Heart left ventricle (tissue), 16 donors: ENCODE results near the gene STC2. TPM values are rescaled to one million over a fixed set of nuclear protein-coding genes. Genes with fewer than 3 reads are reported as not detected.

Source experiments
- ATAC-seq, 4 donors: fragments of 200-7000 bp; cut with Tn5 transposase; one replicate each; pipeline ENCODE4 v1.9.1; 2020 to 2022; ENCODE audit warnings: moderate library complexity in 4 of 4, mild to moderate bottlenecking in 3 of 4, moderate number of reproducible peaks in 1 of 4
- DNase-seq, 5 donors: peaks; one replicate each; pipeline ENCODE4 v3.0.0-alpha.2; 2020
- H3K27ac ChIP-seq, 12 donors: fragments of 200-600 bp; sonication (generic) in 4 of 12; one replicate each; pipeline versions ENCODE4 v1.5.0 to v1.8.0; 2016 to 2022; ENCODE audit warnings: mild to moderate bottlenecking in 2 of 12
- H3K27me3 ChIP-seq, 9 donors: fragments of 200-600 bp; sonication (generic) in 2 of 9; one replicate each; pipeline versions ENCODE4 v1.5.1 to v1.8.0; 2016 to 2022; ENCODE audit warnings: mild to moderate bottlenecking in 3 of 9
- H3K36me3 ChIP-seq, 9 donors: fragments of 200-600 bp; sonication (generic) in 2 of 9; one replicate each; pipeline versions ENCODE4 v1.5.0 to v1.8.0; 2018 to 2022; ENCODE audit warnings: mild to moderate bottlenecking in 2 of 9
- H3K4me1 ChIP-seq, 12 donors: fragments of 200-600 bp; sonication (generic) in 4 of 12; one replicate each; pipeline versions ENCODE4 v1.5.0 to v1.8.0; 2016 to 2022; ENCODE audit warnings: mild to moderate bottlenecking in 3 of 12
- H3K4me3 ChIP-seq, 12 donors: fragments of 200-600 bp; sonication (generic) in 4 of 12; one replicate each; pipeline versions ENCODE4 v1.5.0 to v1.8.0; 2017 to 2022; ENCODE audit warnings: mild to moderate bottlenecking in 9 of 12, moderate library complexity in 4 of 12
- H3K9me3 ChIP-seq, 12 donors: fragments of 200-600 bp; sonication (generic) in 4 of 12; one replicate each; pipeline versions ENCODE4 v1.5.0 to v1.8.0; 2016 to 2022; ENCODE audit warnings: mild to moderate bottlenecking in 1 of 12
- CTCF ChIP-seq, 12 donors: fragments of 200-600 bp; sonication (generic) in 4 of 12; IDR thresholded peaks; one replicate each; pipeline versions ENCODE4 v1.5.0 to v1.8.0; 2018 to 2022; ENCODE audit warnings: antibody characterized with exemption in 12 of 12, mild to moderate bottlenecking in 5 of 12
- POLR2A ChIP-seq, 2 donors: fragments of 450-650 bp; IDR thresholded peaks; one replicate each; pipeline ENCODE4 v1.6.1; 2017; ENCODE audit warnings: antibody characterized with exemption in 2 of 2, mild to moderate bottlenecking in 2 of 2, moderate library complexity in 2 of 2
- WGBS, 4 donors: extraction: QIAGEN DNeasy Blood & Tissue Kit in 2 of 4; methylation state at CpG; one replicate each; pipeline versions ENCODE4 v1.1.5 to v1.1.7; 2013 to 2018; 5-methylcytosine and 5-hydroxymethylcytosine counted together
- intact Hi-C, 10 donors: fragments of 100-400 bp; cut with DNase I; formaldehyde crosslinking; loops; one replicate each; pipeline versions ENCODE4 v1.11.1 to v1.14.2; 2022
- microRNA-seq, 4 donors: library from miRNA; unstranded; fragments of <30 nt; microRNA quantifications; one replicate each; pipeline versions ENCODE4 to v1.2.0, GENCODE V29; 2017 to 2020
- polyA plus RNA-seq, 2 donors: library from polyadenylated mRNA; stranded (reverse); fragments of 200-250 nt; gene quantifications; one replicate each; pipeline ENCODE4 v1.2.3, GENCODE V29; 2013
- total RNA-seq, 9 donors: library from RNA; depleted of rRNA in 2 of 9; stranded (reverse); fragments of >200 nt in 2 of 9; fragmentation: NEBNext Ultra II Directional in 3 of 9; extraction: Animal tissue kit (Norgen Biotek cat#: 25700) in 3 of 9; gene quantifications; one replicate each; pipeline versions ENCODE4 v1.1.0 to v1.2.4, GENCODE V29; 2016 to 2023
- donor health status: ischemic (EF 13 %, LVEDD 7.1; RV severe dilation, severe dysfunction).
- donor health status: healthy with polysubstance abuse.
- donor health status: DM: no; HTN: yes; CAD: no.
- donor health status: DM: no; HTN: no; CAD: no.
- donor health status: ischemic (EF 25% LVEDD 6.9; RV normal size, moderate dysfunction).
- donor health status: ischemic (EF 25% LVEDD 5.7; RV mildly dilated, moderate dysfunction).
- donor health status: healthy.
- donor health status: DM: yes; HTN: yes; CAD: no.
- donor health status: ischemic (EF 35%, LVEDD 5.7; RV mildly dilated, moderate dysfunction).
- donor health status: nonischemic (EF 11% LVEDD 7.7; RV severe dilation, severe dysfunction).
- donor health status: DM: yes; HTN: yes; CAD: no.
- donor health status: PGD.
- donor health status: ischemic (EF 29% LVEDD 5.4; RV normal size, mild dysfunction).
- donor health status: nonischemic (EF 23%, LVEDD 6.1; RV moderate dilation, normal function).

Gene STC2
- total and polyA plus RNA-seq, 11 donors = 3.9 to 15.2 (median 8.6) TPM

- Histone ChIP-seq H3K9me3 (no peaks in the 10 kb centered on the region), H3K36me3 (no peaks in the 10 kb centered on the region), H3K4me3 (no peak overlapping the region), H3K27me3 (peaks cover 0 to 20% (median 0%) of the 10 kb centered on the region in 9 donors), H3K27ac (peak overlapping the region; percentile 10 to 90 (median 74)), H3K4me1 (peaks cover 0 to 36% (median 9%) of the 10 kb centered on the region in 12 donors)
- DNase-seq (peak; percentile 73 to 92 (median 74)), ATAC-seq (peak; percentile 76 to 94 (median 92))
- WGBS, 4 donors = 18 to 30% (median 23%) methylated on average over 13 to 14 of the region's 14 CpGs
- intact Hi-C loops = loop anchor here in 1 of 10 donors (2.0 kb wide), 1 partner anchor 22 kb away; no protein-coding TSS in a partner anchor
- TF ChIP-seq POLR2A (IDR thresholded peaks at IDR 0.05) = peak in 1 of 2 donors; percentile 15
- TF ChIP-seq CTCF (IDR thresholded peaks at IDR 0.05) = no peak
Measured at GRCh38 chr5:173268750-173269432, 59.3 kb downstream of the STC2 start.

- WGBS, 4 donors = 18 to 26% (median 20%) methylated on average over 10 of the region's 10 CpGs
- Histone ChIP-seq H3K36me3 (no peaks in the 10 kb centered on the region), H3K4me1 (peaks cover 0 to 36% (median 9%) of the 10 kb centered on the region in 12 donors), H3K27ac (peak overlapping the region; percentile 32 to 87 (median 72)), H3K9me3 (no peaks in the 10 kb centered on the region), H3K27me3 (peaks cover 0 to 30% (median 0%) of the 10 kb centered on the region in 9 donors), H3K4me3 (no peak overlapping the region)
- DNase-seq (peak; percentile 73 to 91 (median 81)), ATAC-seq (peak; percentile 82 to 86 (median 84))
- intact Hi-C loops = no loop called here
- TF ChIP-seq CTCF (IDR thresholded peaks at IDR 0.05) = no peak
- no peak for TF ChIP-seq POLR2A (IDR thresholded peaks at IDR 0.05)
Measured at GRCh38 chr5:173265433-173265832, 62.8 kb downstream of the STC2 start.

Small RNA genes within 50 kb of the gene (microRNA-seq; reads per million reads assigned to microRNA genes)
- 0 reads per million in 4 donors for gene MIR8056

Other genes starting within 250 kb of the STC2 start
- 10 to 100 TPM in 3 of 9 donors, 1 to 10 TPM in 6; 8.0 to 11.7 (median 8.9) TPM for gene BNIP1, start 183.9 kb downstream of the STC2 start, total RNA-seq
- gene BNIP1, start 183.9 kb downstream of the STC2 start, polyA plus RNA-seq = 10 to 100 TPM; 11.6 to 18.3 TPM
- gene NKX2-5, start 93.2 kb downstream of the STC2 start, total RNA-seq = 100 to 1,000 TPM; 132 to 451 (median 247) TPM
- 100 to 1,000 TPM; 153 to 356 TPM for gene NKX2-5, start 93.2 kb downstream of the STC2 start, polyA plus RNA-seq